Gastrocnemius medialis (tissue), 4 donors: ENCODE data around the gene H2AZ2. TPM values are rescaled to one million over a fixed set of nuclear protein-coding genes. Genes with fewer than 3 reads are reported as not detected.
A peak's percentile ranks its signal among the peaks of the same experiment; 100 is the strongest.

Source experiments
- ATAC-seq, 2 donors: fragments of 150-250 bp; one replicate each; pipeline ENCODE4 v1.9.1; 2016
- DNase-seq, 2 donors: peaks; one replicate each; pipeline ENCODE4 v3.0.0-alpha.2; 2019
- H3K27ac ChIP-seq, 4 donors: fragments of 200-600 bp; sonication (generic); 1 replicate in 1 of 4; 2 replicates in 3 of 4; pipeline ENCODE4 v1.5.1; 2016 to 2018; ENCODE audit warnings: mild to moderate bottlenecking in 2 of 4, moderate library complexity in 1 of 4
- H3K27me3 ChIP-seq, 3 donors: fragments of 200-600 bp; sonication (generic) in 2 of 3; 1 replicate in 1 of 3; 2 replicates in 2 of 3; pipeline versions ENCODE4 v1.5.1 to v1.6.0; 2016 to 2019; ENCODE audit warnings: mild to moderate bottlenecking in 1 of 3, moderate library complexity in 1 of 3
- H3K36me3 ChIP-seq, 2 donors: fragments of 200-600 bp; sonication (generic) in 1 of 2; one replicate each; pipeline ENCODE4 v1.5.1; 2017 to 2018
- H3K4me1 ChIP-seq, 2 donors: fragments of 200-600 bp; sonication (generic) in 1 of 2; one replicate each; pipeline ENCODE4 v1.5.1; 2016 to 2017; ENCODE audit warnings: mild to moderate bottlenecking in 2 of 2
- H3K4me3 ChIP-seq, 4 donors: fragments of 200-600 bp; sonication (generic) in 3 of 4; 1 replicate in 1 of 4; 2 replicates in 3 of 4; pipeline ENCODE4 v1.5.1; 2016 to 2019; ENCODE audit warnings: mild to moderate bottlenecking in 2 of 4
- H3K9me3 ChIP-seq, 3 donors: fragments of 200-600 bp; sonication (generic) in 2 of 3; 1 replicate in 1 of 3; 2 replicates in 2 of 3; pipeline ENCODE4 v1.5.1; 2016 to 2019
- CTCF ChIP-seq, 5 experiments: fragments of 450-650 bp in 3 of 5; fragments of 200-600 bp in 2 of 5; sonication (generic) in 2 of 5; IDR thresholded peaks in 4 of 5; conservative IDR thresholded peaks in 1 of 5; 1 replicate in 4 of 5; 2 replicates in 1 of 5; pipeline ENCODE4 v1.5.1; 2016 to 2019; ENCODE audit warnings: antibody characterized with exemption in 5 of 5, mild to moderate bottlenecking in 3 of 5, moderate library complexity in 3 of 5
- POLR2A ChIP-seq, 2 donors: fragments of 450-650 bp; IDR thresholded peaks; one replicate each; pipeline ENCODE4 v1.6.1; 2017; ENCODE audit warnings: antibody characterized with exemption in 2 of 2, mild to moderate bottlenecking in 2 of 2, moderate library complexity in 2 of 2
- in situ Hi-C, 4 donors: fragments of 200-750 bp; cut with MboI; loops; one replicate each; pipeline versions ENCODE4 v1.15.0 to v1.8.0; 2017; ENCODE audit warnings: low sequenced_read_pairs in 4 of 4
- intact Hi-C: fragments of 100-400 bp; cut with DNase I; formaldehyde crosslinking; loops from one replicate; pipeline ENCODE4 v1.15.1; 2023; ENCODE audit warnings: low total_unique reads
- total RNA-seq, 4 donors: library from RNA; depleted of rRNA; stranded (reverse); fragments of >200 nt; gene quantifications; one replicate each; pipeline versions ENCODE4 v1.1.0 to v1.2.3, GENCODE V29; 2016

H2AZ2 gene
- total RNA-seq, 4 donors from 2014 or later = 83.0 to 147 (median 132) TPM

DNA sequence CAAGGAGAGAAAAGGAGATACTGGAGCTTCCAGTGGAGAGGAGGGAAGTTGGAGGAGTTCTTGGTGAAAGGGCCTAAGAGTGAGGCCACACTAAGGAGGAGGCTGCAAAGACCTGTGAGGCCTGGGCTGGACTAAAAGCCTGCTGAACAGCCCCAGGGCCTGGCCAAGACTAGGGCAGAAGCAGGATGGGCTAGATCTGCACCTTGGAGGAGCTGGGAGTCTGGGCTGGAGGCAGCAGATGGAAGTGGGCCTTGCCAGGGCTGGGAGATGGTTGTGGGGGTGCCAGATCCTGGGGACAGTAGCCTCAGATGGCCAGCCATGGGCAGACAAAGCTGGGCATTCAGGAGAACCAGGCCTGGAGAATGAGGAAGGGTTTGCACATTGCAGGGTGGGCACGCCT, 43.9 kb upstream of the H2AZ2 start:
- intact Hi-C loops = no loop called here
- Histone ChIP-seq H3K27ac (no peak overlapping the region), H3K4me3 (no peak overlapping the region), H3K27me3 (no peaks in the 10 kb centered on the region), H3K36me3 (no peaks in the 10 kb centered on the region), H3K9me3 (no peaks in the 10 kb centered on the region), H3K4me1 (peaks cover under 1 to 12% of the 10 kb centered on the region in 2 donors)
- in situ Hi-C loops = no loop called here
- TF ChIP-seq CTCF (IDR thresholded peaks at IDR 0.05 in 4 of 5, conservative IDR thresholded peaks at IDR 0.05 in 1 of 5) (no peak), POLR2A (IDR thresholded peaks at IDR 0.05) (no peak)
- ATAC-seq (no peak), DNase-seq (no peak)

- intact Hi-C loops = no loop called here
- H3K4me1 ChIP-seq = peaks cover 5 to 16% of the 10 kb centered on the region in 2 donors
- ATAC-seq = no peak
- no peak overlapping the region for H3K4me3 ChIP-seq
- no peak overlapping the region for H3K27ac ChIP-seq
- no peak for DNase-seq
- H3K9me3 ChIP-seq = no peaks in the 10 kb centered on the region
- no peaks in the 10 kb centered on the region for H3K27me3 ChIP-seq
- in situ Hi-C loops = no loop called here
- no peaks in the 10 kb centered on the region for H3K36me3 ChIP-seq
- TF ChIP-seq POLR2A (IDR thresholded peaks at IDR 0.05) (no peak), CTCF (IDR thresholded peaks at IDR 0.05 in 4 of 5, conservative IDR thresholded peaks at IDR 0.05 in 1 of 5) (no peak)
Measured at GRCh38 chr7:44891372-44891771, 43.5 kb upstream of the H2AZ2 start.

GRCh38 chr7:44889086-44889781, 41.3 kb upstream of the H2AZ2 start:
- TF ChIP-seq POLR2A (IDR thresholded peaks at IDR 0.05) (no peak), CTCF (IDR thresholded peaks at IDR 0.05 in 4 of 5, conservative IDR thresholded peaks at IDR 0.05 in 1 of 5) (no peak)
- in situ Hi-C loops = no loop called here
- no peak overlapping the region for H3K4me3 ChIP-seq
- intact Hi-C loops = loop anchor here (5.0 kb wide), 2 partner anchors 223 to 392 kb away; partner anchors contain the start of gene TBRG4
- peak overlapping the region in 2 of 4 donors; percentile 5 to 98 for H3K27ac ChIP-seq
- DNase-seq (no peak), ATAC-seq (no peak)
- H3K9me3 ChIP-seq = no peaks in the 10 kb centered on the region
- H3K36me3 ChIP-seq = no peaks in the 10 kb centered on the region
- H3K4me1 ChIP-seq = peaks cover 9 to 18% of the 10 kb centered on the region in 2 donors
- H3K27me3 ChIP-seq = no peaks in the 10 kb centered on the region

- Histone ChIP-seq H3K9me3 (no peaks in the 10 kb centered on the region), H3K4me3 (no peak overlapping the region), H3K27ac (peak overlapping the region; percentile 91 to 98 (median 96)), H3K36me3 (no peaks in the 10 kb centered on the region), H3K27me3 (no peaks in the 10 kb centered on the region), H3K4me1 (peaks cover 29 to 30% of the 10 kb centered on the region in 2 donors)
- in situ Hi-C loops (no loop called here), intact Hi-C loops (loop anchor here (5.0 kb wide), 2 partner anchors 225 to 390 kb away; partner anchors contain the start of gene TBRG4)
- DNase-seq = no peak
- no peak for ATAC-seq
- TF ChIP-seq CTCF (IDR thresholded peaks at IDR 0.05 in 4 of 5, conservative IDR thresholded peaks at IDR 0.05 in 1 of 5) (no peak), POLR2A (IDR thresholded peaks at IDR 0.05) (no peak)
Measured at GRCh38 chr7:44887293-44887692, 39.4 kb upstream of the H2AZ2 start.
